H9 (cell line): Measurements from ENCODE around the gene MRPL18. TPM values are rescaled to one million over a fixed set of nuclear protein-coding genes. Genes with fewer than 3 reads are reported as not detected.

Experiments
- DNase-seq: peaks from one replicate; pipeline ENCODE4 v3.0.0-alpha.2; 2017
- H2AFZ ChIP-seq: one replicate; pipeline ENCODE4 v1.6.1; 2013; ENCODE audit warnings: mild to moderate bottlenecking, low read length, control low read depth, moderate library complexity
- H2AK5ac ChIP-seq: 2 replicates; pipeline ENCODE4 v1.6.1; 2013; ENCODE audit warnings: low read length, control low read depth, mixed read lengths; ENCODE audit not compliant: insufficient read length
- H2BK120ac ChIP-seq: one replicate; pipeline ENCODE4 v1.6.1; 2013; ENCODE audit warnings: low read depth, mild to moderate bottlenecking, low read length, control low read depth, inconsistent platforms; ENCODE audit not compliant: poor library complexity, severe bottlenecking
- H2BK12ac ChIP-seq: 2 replicates; pipeline ENCODE4 v1.6.1; 2013; ENCODE audit warnings: low read length, control low read depth, mixed read lengths, low read depth; ENCODE audit not compliant: insufficient read length
- H2BK15ac ChIP-seq: 2 replicates; pipeline ENCODE4 v1.6.1; 2013; ENCODE audit warnings: low read depth, low read length, control low read depth
- H2BK20ac ChIP-seq: one replicate; pipeline ENCODE4 v1.6.1; 2013; ENCODE audit warnings: low read depth, mild to moderate bottlenecking, low read length, control low read depth, inconsistent platforms; ENCODE audit not compliant: poor library complexity, severe bottlenecking
- H2BK5ac ChIP-seq: 2 replicates; pipeline ENCODE4 v1.6.1; 2013; ENCODE audit warnings: low read length, control low read depth, mixed read lengths; ENCODE audit not compliant: insufficient read length
- H3K14ac ChIP-seq: 2 replicates; pipeline ENCODE4 v1.6.1; 2013; ENCODE audit warnings: low read length, control low read depth; ENCODE audit not compliant: insufficient read depth
- H3K18ac ChIP-seq: 2 replicates; pipeline ENCODE4 v1.6.1; 2013; ENCODE audit warnings: low read depth, mild to moderate bottlenecking, mixed read lengths, low read length, control low read depth; ENCODE audit not compliant: insufficient read length
- H3K23ac ChIP-seq: 2 replicates; pipeline ENCODE4 v1.6.1; 2013; ENCODE audit warnings: low read length, control low read depth, mixed read lengths, low read depth; ENCODE audit not compliant: insufficient read length
- H3K23me2 ChIP-seq: 2 replicates; pipeline ENCODE4 v1.6.1; 2013; ENCODE audit warnings: low read depth, mild to moderate bottlenecking, mixed read lengths, low read length, control low read depth; ENCODE audit not compliant: insufficient read length, poor library complexity, severe bottlenecking
- H3K27ac ChIP-seq: 2 replicates; pipeline ENCODE4 v1.5.1; 2013; ENCODE audit warnings: low read length, control low read depth, mixed read lengths, low read depth; ENCODE audit not compliant: insufficient read length
- H3K27me3 ChIP-seq: 2 replicates; pipeline ENCODE4 v1.6.1; 2013; ENCODE audit warnings: low read length, control low read depth, inconsistent platforms; ENCODE audit not compliant: insufficient read depth
- H3K4ac ChIP-seq: 2 replicates; pipeline ENCODE4 v1.6.1; 2013; ENCODE audit warnings: low read depth, mild to moderate bottlenecking, control low read depth, inconsistent platforms, low read length, moderate library complexity
- H3K4me1 ChIP-seq: 2 replicates; pipeline ENCODE4 v1.6.1; 2013; ENCODE audit warnings: low read length, control low read depth, inconsistent platforms; ENCODE audit not compliant: insufficient read depth
- H3K4me2 ChIP-seq: 2 replicates; pipeline ENCODE4 v1.6.1; 2013; ENCODE audit warnings: low read length, control low read depth, mixed read lengths; ENCODE audit not compliant: insufficient read length, insufficient read depth
- H3K56ac ChIP-seq: 2 replicates; pipeline ENCODE4 v1.6.1; 2013; ENCODE audit warnings: low read depth, mild to moderate bottlenecking, mixed read lengths, low read length, control low read depth; ENCODE audit not compliant: insufficient read length
- H3K79me1 ChIP-seq: 2 replicates; pipeline ENCODE4 v1.6.1; 2013; ENCODE audit warnings: low read depth, mild to moderate bottlenecking, moderate library complexity, low read length, control low read depth, inconsistent platforms; ENCODE audit not compliant: insufficient read depth, poor library complexity, severe bottlenecking
- H3K79me2 ChIP-seq: 2 replicates; pipeline ENCODE4 v1.6.1; 2013; ENCODE audit warnings: low read length, control low read depth, inconsistent platforms; ENCODE audit not compliant: insufficient read depth
- H3K9ac ChIP-seq: 2 replicates; pipeline ENCODE4 v1.6.1; 2013; ENCODE audit warnings: low read length, control low read depth, mixed read lengths; ENCODE audit not compliant: insufficient read length; ENCODE audit errors: extremely low read depth
- H3K9me3 ChIP-seq: one replicate; pipeline ENCODE4 v1.6.1; 2013; ENCODE audit warnings: low read depth, low read length, inconsistent platforms; ENCODE audit not compliant: control insufficient read depth
- H3T11ph ChIP-seq: one replicate; pipeline ENCODE4 v1.6.1; 2013; ENCODE audit warnings: mild to moderate bottlenecking, low read length, control low read depth, inconsistent platforms
- H4K20me1 ChIP-seq: one replicate; pipeline ENCODE4 v1.6.1; 2013; ENCODE audit not compliant: control insufficient read depth, insufficient read length, insufficient read depth
- H4K5ac ChIP-seq: 2 replicates; pipeline ENCODE4 v1.6.1; 2013; ENCODE audit warnings: low read depth, mild to moderate bottlenecking, mixed read lengths, low read length, control low read depth; ENCODE audit not compliant: insufficient read length
- H4K8ac ChIP-seq: replicated peaks from 2 replicates; pipeline ENCODE4 v1.6.1; 2013; ENCODE audit warnings: low read length, control low read depth, mixed read lengths, low read depth; ENCODE audit not compliant: insufficient read length
- H4K91ac ChIP-seq: 2 replicates; pipeline ENCODE4 v1.6.1; 2013; ENCODE audit warnings: low read depth, mild to moderate bottlenecking, moderate library complexity, mixed read lengths, low read length, control low read depth; ENCODE audit not compliant: insufficient read length
- H3K27ac Mint-ChIP-seq, 3 experiments: 2 replicates in 2 of 3; 3 replicates in 1 of 3; pipeline ENCODE4 v1.8.0; 2020 to 2021; ENCODE audit warnings: mixed read lengths in 3 of 3, mild to moderate bottlenecking in 1 of 3, moderate library complexity in 1 of 3
- H3K27me3 Mint-ChIP-seq: 2 replicates; pipeline ENCODE4 v1.8.0; 2021; ENCODE audit warnings: low read depth, mild to moderate bottlenecking, moderate library complexity, mixed read lengths
- H3K36me3 Mint-ChIP-seq, 3 experiments: 2 replicates in 2 of 3; 3 replicates in 1 of 3; pipeline ENCODE4 v1.8.0; 2020 to 2021; ENCODE audit warnings: low read depth in 3 of 3, mixed read lengths in 3 of 3; ENCODE audit not compliant: insufficient read depth in 1 of 3
- H3K4me1 Mint-ChIP-seq, 2 experiments: 2 replicates each; pipeline ENCODE4 v1.8.0; 2020; ENCODE audit warnings: mixed read lengths in 2 of 2
- H3K4me3 Mint-ChIP-seq, 2 experiments: 2 replicates in 1 of 2; 3 replicates in 1 of 2; pipeline ENCODE4 v1.8.0; 2020 to 2021; ENCODE audit warnings: mild to moderate bottlenecking in 2 of 2, mixed read lengths in 2 of 2, moderate library complexity in 1 of 2
- H3K9me3 Mint-ChIP-seq, 2 experiments: 2 replicates in 1 of 2; 3 replicates in 1 of 2; pipeline ENCODE4 v1.8.0; 2020; ENCODE audit warnings: mild to moderate bottlenecking in 2 of 2, mixed read lengths in 2 of 2, moderate library complexity in 1 of 2
- WGBS: extraction: QIAGEN DNeasy Blood & Tissue Kit; methylation state at CpG from one replicate; pipeline ENCODE4 v1.1.7; 2013; ENCODE audit warnings: missing lambda C conversion rate, low lambda C conversion rate, mixed read lengths; ENCODE audit not compliant: insufficient read length; ENCODE audit errors: extremely low coverage; 5-methylcytosine and 5-hydroxymethylcytosine counted together
- total RNA-seq: library from RNA; stranded (reverse); gene quantifications from 2 replicates; pipeline ENCODE4 v1.2.1, GENCODE V29; 2021
- TF ChIP-seq, protein P1 (sequence below): fragments of 200-600 bp; sonication (generic); conservative IDR thresholded peaks from 3 replicates; pipeline ENCODE4 v1.8.0; 2021; ENCODE audit warnings: antibody characterized with exemption, mild to moderate bottlenecking

Gene MRPL18
- total RNA-seq, 1 experiment from 2014 or later = 88.8 TPM

DNA sequence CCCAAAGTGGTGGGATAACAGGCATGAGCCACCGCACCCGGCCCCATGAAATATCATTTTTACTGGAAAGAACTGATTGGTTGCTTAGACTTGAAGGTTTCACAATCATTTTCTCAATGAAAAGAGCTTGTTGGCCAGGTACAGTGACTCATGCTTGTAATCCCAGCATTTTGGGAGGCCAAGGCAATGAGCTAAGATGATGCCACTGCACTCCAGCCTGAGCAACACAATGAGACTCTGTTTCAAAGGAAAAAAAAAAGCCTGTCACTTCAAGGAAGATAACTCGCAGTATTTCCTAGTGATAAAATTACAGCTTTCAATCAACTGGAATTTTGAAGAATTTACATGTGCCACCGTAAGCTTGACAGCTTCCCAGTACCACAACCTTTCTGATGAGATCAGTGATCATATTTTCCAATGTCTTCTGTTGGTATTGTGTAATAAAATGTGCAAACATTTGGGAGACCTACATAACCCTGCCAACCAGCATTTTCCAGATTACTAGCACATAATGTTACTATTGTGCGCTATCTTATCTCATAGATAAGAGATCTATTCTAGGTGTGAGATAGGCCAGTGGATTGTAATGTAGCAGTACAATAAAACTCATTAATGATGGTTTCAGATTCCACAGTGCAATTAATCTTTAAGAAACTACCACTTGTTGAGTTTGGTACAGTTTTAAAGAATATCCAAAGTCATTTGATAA, 17.0 kb downstream of the MRPL18 start:
- H3K4me1 ChIP-seq = no peaks in the 10 kb centered on the region; the same call in 1 of the 2 replicates
- H3K4me3 Mint-ChIP-seq = no peak overlapping the region
- H2BK5ac ChIP-seq = no peak overlapping the region
- H2BK120ac ChIP-seq = no peak overlapping the region
- no peaks in the 10 kb centered on the region for H3K79me1 ChIP-seq
- no peak overlapping the region for H2AFZ ChIP-seq
- no peak overlapping the region for H4K91ac ChIP-seq
- H2BK15ac ChIP-seq = no peak overlapping the region
- H4K5ac ChIP-seq = no peak overlapping the region
- H3K18ac ChIP-seq = no peak overlapping the region
- H3K27me3 Mint-ChIP-seq = no peaks in the 10 kb centered on the region
- TF ChIP-seq, protein P1, sequence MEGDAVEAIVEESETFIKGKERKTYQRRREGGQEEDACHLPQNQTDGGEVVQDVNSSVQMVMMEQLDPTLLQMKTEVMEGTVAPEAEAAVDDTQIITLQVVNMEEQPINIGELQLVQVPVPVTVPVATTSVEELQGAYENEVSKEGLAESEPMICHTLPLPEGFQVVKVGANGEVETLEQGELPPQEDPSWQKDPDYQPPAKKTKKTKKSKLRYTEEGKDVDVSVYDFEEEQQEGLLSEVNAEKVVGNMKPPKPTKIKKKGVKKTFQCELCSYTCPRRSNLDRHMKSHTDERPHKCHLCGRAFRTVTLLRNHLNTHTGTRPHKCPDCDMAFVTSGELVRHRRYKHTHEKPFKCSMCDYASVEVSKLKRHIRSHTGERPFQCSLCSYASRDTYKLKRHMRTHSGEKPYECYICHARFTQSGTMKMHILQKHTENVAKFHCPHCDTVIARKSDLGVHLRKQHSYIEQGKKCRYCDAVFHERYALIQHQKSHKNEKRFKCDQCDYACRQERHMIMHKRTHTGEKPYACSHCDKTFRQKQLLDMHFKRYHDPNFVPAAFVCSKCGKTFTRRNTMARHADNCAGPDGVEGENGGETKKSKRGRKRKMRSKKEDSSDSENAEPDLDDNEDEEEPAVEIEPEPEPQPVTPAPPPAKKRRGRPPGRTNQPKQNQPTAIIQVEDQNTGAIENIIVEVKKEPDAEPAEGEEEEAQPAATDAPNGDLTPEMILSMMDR = no peak
- H3K27ac ChIP-seq = no peak overlapping the region
- no peaks in the 10 kb centered on the region for H4K20me1 ChIP-seq
- no peaks in the 10 kb centered on the region for H3K23me2 ChIP-seq
- peaks cover 8 to 17% of the 10 kb centered on the region in 2 experiments for H3K4me1 Mint-ChIP-seq
- H3K4ac ChIP-seq = no peak overlapping the region
- H2BK12ac ChIP-seq = no peak overlapping the region
- H3K23ac ChIP-seq = no peak overlapping the region
- no peak overlapping the region for H3T11ph ChIP-seq
- no peaks in the 10 kb centered on the region for H3K9me3 ChIP-seq
- DNase-seq = no peak
- no peak overlapping the region for H3K9ac ChIP-seq
- no peak overlapping the region for H4K8ac ChIP-seq
- no peak overlapping the region for H3K4me2 ChIP-seq
- no peak overlapping the region for H3K27ac Mint-ChIP-seq
- H2AK5ac ChIP-seq = no peak overlapping the region
- WGBS = no CpG with 5 or more reads among the region's 5 CpGs
- no peaks in the 10 kb centered on the region for H3K9me3 Mint-ChIP-seq
- H2BK20ac ChIP-seq = no peak overlapping the region
- no peaks in the 10 kb centered on the region for H3K36me3 Mint-ChIP-seq
- no peaks in the 10 kb centered on the region for H3K79me2 ChIP-seq
- no peaks in the 10 kb centered on the region for H3K27me3 ChIP-seq
- no peak overlapping the region for H3K56ac ChIP-seq
- no peak overlapping the region for H3K14ac ChIP-seq
